ENCODE results near the gene XKR3.
"Not testable (repeated sequence)": the region's sequence is repeated elsewhere in the genome, so short reads cannot be mapped to it uniquely, and the experiment has no call there.

XKR3 gene

GRCh38 chr22:16804882-16805281 is 20.3 kb downstream of the XKR3 start:
- DNase-seq: no peak

- DNase-seq: no peak
Observed at GRCh38 chr22:16803255-16803917, 21.8 kb downstream of the XKR3 start.

GRCh38 chr22:16801571-16801970 is 23.6 kb downstream of the XKR3 start:
- no peak for DNase-seq

GRCh38 chr22:16801088-16801487 is 24.1 kb downstream of the XKR3 start:
- no peak for DNase-seq

- no peak for DNase-seq
Observed at GRCh38 chr22:16800358-16800757, 24.9 kb downstream of the XKR3 start.

GRCh38 chr22:16795504-16795903 is 29.7 kb downstream of the XKR3 start:
- not testable (repeated sequence) for DNase-seq

GRCh38 chr22:16793831-16794230 is 31.4 kb downstream of the XKR3 start:
- DNase-seq: no peak

GRCh38 chr22:16789860-16790493 is 35.2 kb downstream of the XKR3 start:
- no peak for DNase-seq

GRCh38 chr22:16783930-16784354 is 41.3 kb downstream of the XKR3 start:
- DNase-seq: no peak

GRCh38 chr22:16783453-16783852 is 41.8 kb downstream of the XKR3 start:
- DNase-seq: no peak

- DNase-seq: no peak
Observed at GRCh38 chr22:16781764-16782329, 43.4 kb downstream of the XKR3 start.

GRCh38 chr22:16781074-16781763 is 44.0 kb downstream of the XKR3 start:
- no peak for DNase-seq

GRCh38 chr22:16777284-16777924 is 47.8 kb downstream of the XKR3 start:
- no peak for DNase-seq

- DNase-seq: no peak
Observed at GRCh38 chr22:16776080-16776479, 49.1 kb downstream of the XKR3 start.

- DNase-seq: no peak
Observed at GRCh38 chr22:16774911-16775500, 50.2 kb downstream of the XKR3 start.

- not testable (repeated sequence) for DNase-seq
Observed at GRCh38 chr22:16771569-16771968, 53.6 kb downstream of the XKR3 start.

- DNase-seq: not testable (repeated sequence)
Observed at GRCh38 chr22:16767927-16768326, 57.3 kb downstream of the XKR3 start.

GRCh38 chr22:16762224-16762623 is 63.0 kb downstream of the XKR3 start:
- DNase-seq: not testable (repeated sequence)

- DNase-seq: not testable (repeated sequence)
Observed at GRCh38 chr22:16760416-16760815, 64.8 kb downstream of the XKR3 start.

GRCh38 chr22:16749282-16749681 is 75.9 kb downstream of the XKR3 start:
- DNase-seq: not testable (repeated sequence)

GRCh38 chr22:16748160-16748929 is 76.9 kb downstream of the XKR3 start:
- not testable (repeated sequence) for DNase-seq
